Body of pancreas (tissue), 4 donors: ENCODE data around the gene SAMD14.

Experiments
- CTCF ChIP-seq, 7 experiments: fragments of 450-650 bp in 4 of 7; fragments of 200-600 bp in 3 of 7; sonication (generic) in 3 of 7; IDR thresholded peaks; one replicate each; pipeline ENCODE4 v1.5.1; 2016 to 2019; ENCODE audit warnings: antibody characterized with exemption in 7 of 7
- POLR2A ChIP-seq, 3 donors: fragments of 450-650 bp; IDR thresholded peaks; one replicate each; pipeline ENCODE4 v1.6.1; 2016; ENCODE audit warnings: antibody characterized with exemption in 3 of 3, mild to moderate bottlenecking in 2 of 3

- peak in 3 of 7 experiments; percentile 22 to 38 (median 28) for TF ChIP-seq CTCF (IDR thresholded peaks at IDR 0.05)
- TF ChIP-seq POLR2A (IDR thresholded peaks at IDR 0.05): peak in 2 of 3 donors; percentile 33 to 43
These were observed 22.1 kb upstream of the SAMD14 start for GRCh38 chr17:50151937-50152547.
